Gastroesophageal sphincter (tissue), 4 donors: ENCODE results near the gene SASH1. TPM values are rescaled to one million over a fixed set of nuclear protein-coding genes. Genes with fewer than 3 reads are reported as not detected.
A peak's percentile ranks its signal among the peaks of the same experiment; 100 is the strongest.

Source experiments
- ATAC-seq: fragments of 150-250 bp; one replicate; pipeline ENCODE4 v1.9.1; 2016; ENCODE audit warnings: mild to moderate bottlenecking, moderate library complexity
- H3K27ac ChIP-seq, 4 donors: fragments of 200-600 bp; sonication (generic) in 3 of 4; 1 replicate in 3 of 4; 2 replicates in 1 of 4; pipeline ENCODE4 v1.5.1; 2016 to 2019
- H3K27me3 ChIP-seq: fragments of 200-600 bp; sonication (generic); one replicate; pipeline ENCODE4 v1.5.1; 2019
- H3K36me3 ChIP-seq, 2 donors: fragments of 200-600 bp; sonication (generic); one replicate each; pipeline ENCODE4 v1.5.1; 2019; ENCODE audit warnings: control low read depth in 1 of 2
- H3K4me1 ChIP-seq, 3 donors: fragments of 200-600 bp; sonication (generic); 1 replicate in 2 of 3; 2 replicates in 1 of 3; pipeline ENCODE4 v1.5.1; 2016 to 2019; ENCODE audit warnings: control low read depth in 2 of 3
- H3K4me3 ChIP-seq, 2 donors: fragments of 200-600 bp; sonication (generic); one replicate each; pipeline ENCODE4 v1.5.1; 2019; ENCODE audit warnings: mild to moderate bottlenecking in 1 of 2, moderate library complexity in 1 of 2
- H3K9me3 ChIP-seq, 3 donors: fragments of 200-600 bp; sonication (generic); one replicate each; pipeline ENCODE4 v1.5.1; 2017 to 2019; ENCODE audit warnings: control low read depth in 2 of 3
- CTCF ChIP-seq, 4 experiments: fragments of 200-600 bp in 2 of 4; fragments of 450-650 bp in 2 of 4; sonication (generic) in 1 of 4; IDR thresholded peaks; one replicate each; pipeline ENCODE4 v1.5.1; 2017 to 2019; ENCODE audit warnings: antibody characterized with exemption in 4 of 4, mild to moderate bottlenecking in 2 of 4, moderate library complexity in 2 of 4
- EP300 ChIP-seq: sonication (generic); formaldehyde crosslinking; IDR thresholded peaks from one replicate; pipeline ENCODE4 v1.6.1; 2017; ENCODE audit warnings: antibody characterized with exemption, mild to moderate bottlenecking
- POLR2A ChIP-seq, 2 donors: fragments of 450-650 bp; IDR thresholded peaks; one replicate each; pipeline ENCODE4 v1.6.1; 2017; ENCODE audit warnings: antibody characterized with exemption in 2 of 2, mild to moderate bottlenecking in 2 of 2, moderate library complexity in 1 of 2
- POLR2AphosphoS5 ChIP-seq: sonication (generic); formaldehyde crosslinking; IDR thresholded peaks from one replicate; pipeline ENCODE4 v1.6.1; 2017; ENCODE audit warnings: antibody characterized with exemption
- WGBS, 2 donors: methylation state at CpG; one replicate each; pipeline ENCODE4 v1.1.5; 2018; ENCODE audit warnings: low coverage in 1 of 2; 5-methylcytosine and 5-hydroxymethylcytosine counted together
- total RNA-seq, 4 donors: library from RNA; depleted of rRNA; stranded (reverse); fragments of >200 nt; gene quantifications; one replicate each; pipeline ENCODE4 v1.1.0, GENCODE V29; 2016

The SASH1 gene
- total RNA-seq, 4 donors from 2014 or later, result 48.9 to 78.9 (median 64.6) TPM

- Histone ChIP-seq H3K27ac (no peak overlapping the region), H3K9me3 (no peaks in the 10 kb centered on the region), H3K4me1 (peaks cover 0 to 24% (median 7%) of the 10 kb centered on the region in 3 donors), H3K4me3 (no peak overlapping the region), H3K27me3 (no peaks in the 10 kb centered on the region), H3K36me3 (peaks cover 0 to 35% of the 10 kb centered on the region in 2 donors)
- TF ChIP-seq POLR2AphosphoS5, result no peak
- no peak for TF ChIP-seq CTCF (IDR thresholded peaks at IDR 0.05)
- no peak for TF ChIP-seq POLR2A (IDR thresholded peaks at IDR 0.05)
- no peak for TF ChIP-seq EP300
- ATAC-seq, result no peak
- 77 to 94% methylated on average over 6 to 8 of the region's 8 CpGs for WGBS, 2 donors
Observed at GRCh38 chr6:148470156-148470555, 127.5 kb downstream of the SASH1 start.

GRCh38 chr6:148470606-148471465 is 128.2 kb downstream of the SASH1 start:
- ATAC-seq, result no peak
- Histone ChIP-seq H3K9me3 (no peaks in the 10 kb centered on the region), H3K36me3 (peaks cover 0 to 41% of the 10 kb centered on the region in 2 donors), H3K4me3 (no peak overlapping the region), H3K4me1 (peaks cover 0 to 17% (median 4%) of the 10 kb centered on the region in 3 donors), H3K27ac (peak overlapping the region in 2 of 4 donors; percentile 42 to 57), H3K27me3 (no peaks in the 10 kb centered on the region)
- TF ChIP-seq POLR2A (IDR thresholded peaks at IDR 0.05) (no peak), CTCF (IDR thresholded peaks at IDR 0.05) (no peak), EP300 (no peak), POLR2AphosphoS5 (no peak)
- WGBS, 2 donors, result 85 to 91% methylated on average over 7 to 9 of the region's 10 CpGs

GRCh38 chr6:148471624-148472159 is 129.1 kb downstream of the SASH1 start:
- Histone ChIP-seq H3K4me3 (no peak overlapping the region), H3K27ac (peak overlapping the region in 3 of 4 donors; percentile 37 to 57 (median 42)), H3K4me1 (peaks cover 0 to 9% (median 0%) of the 10 kb centered on the region in 3 donors), H3K9me3 (no peaks in the 10 kb centered on the region), H3K36me3 (peaks cover 0 to 49% of the 10 kb centered on the region in 2 donors), H3K27me3 (no peaks in the 10 kb centered on the region)
- TF ChIP-seq POLR2A (IDR thresholded peaks at IDR 0.05) (no peak), EP300 (no peak), CTCF (IDR thresholded peaks at IDR 0.05) (no peak), POLR2AphosphoS5 (no peak)
- ATAC-seq, result no peak
- 59 to 66% methylated on average over 8 to 9 of the region's 9 CpGs for WGBS, 2 donors

GRCh38 chr6:148472171-148473105 is 129.8 kb downstream of the SASH1 start:
- peaks cover 0 to 56% of the 10 kb centered on the region in 2 donors for H3K36me3 ChIP-seq
- H3K4me3 ChIP-seq, result no peak overlapping the region
- H3K9me3 ChIP-seq, result no peaks in the 10 kb centered on the region
- WGBS, 2 donors, result 63 to 65% methylated on average over 11 to 12 of the region's 12 CpGs
- ATAC-seq, result no peak
- H3K4me1 ChIP-seq, result peaks cover 0 to 8% (median 0%) of the 10 kb centered on the region in 3 donors
- H3K27ac ChIP-seq, result peak overlapping the region in 3 of 4 donors; percentile 37 to 57 (median 42)
- TF ChIP-seq CTCF (IDR thresholded peaks at IDR 0.05) (no peak), POLR2AphosphoS5 (no peak), EP300 (no peak), POLR2A (IDR thresholded peaks at IDR 0.05) (no peak)
- H3K27me3 ChIP-seq, result no peaks in the 10 kb centered on the region
